SIG-M5 treated with dmso at 0.1 percent for 504 hours (cell line): Measurements from ENCODE around the gene ADAM19.
"Not testable (repeated sequence)": the region's sequence is repeated elsewhere in the genome, so short reads cannot be mapped to it uniquely, and the experiment has no call there.

ENCODE experiments used
- DNase-seq: peaks from one replicate; lab custom pipeline; 2025; ENCODE audit not compliant: unreplicated experiment; lab: John Stamatoyannopoulos, UW

ADAM19 gene

DNA sequence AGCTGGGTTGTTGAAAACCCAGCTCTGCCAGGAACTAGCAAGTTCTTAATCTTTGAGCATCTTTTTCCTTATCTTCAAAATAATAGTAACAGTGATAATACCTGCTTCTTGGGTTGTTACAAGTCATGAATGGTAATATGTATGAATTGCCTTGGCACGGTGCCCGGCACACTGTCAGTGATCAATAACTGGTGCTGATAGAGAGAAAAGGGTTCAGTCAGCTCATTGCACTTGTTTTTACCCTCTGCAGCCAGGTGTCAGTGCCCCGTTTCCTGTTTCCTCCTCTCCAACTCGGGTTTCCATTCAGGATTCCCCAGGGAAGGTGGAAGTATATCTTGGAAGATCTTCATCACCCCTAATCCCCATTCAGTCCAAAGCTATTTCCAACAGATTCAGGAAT is 131.4 kb downstream of the ADAM19 start:
- no peak for DNase-seq

GRCh38 chr5:157443041-157443549 is 132.5 kb downstream of the ADAM19 start:
- DNase-seq: no peak

- no peak for DNase-seq
These were observed 141.5 kb downstream of the ADAM19 start for GRCh38 chr5:157434096-157434495.

DNA sequence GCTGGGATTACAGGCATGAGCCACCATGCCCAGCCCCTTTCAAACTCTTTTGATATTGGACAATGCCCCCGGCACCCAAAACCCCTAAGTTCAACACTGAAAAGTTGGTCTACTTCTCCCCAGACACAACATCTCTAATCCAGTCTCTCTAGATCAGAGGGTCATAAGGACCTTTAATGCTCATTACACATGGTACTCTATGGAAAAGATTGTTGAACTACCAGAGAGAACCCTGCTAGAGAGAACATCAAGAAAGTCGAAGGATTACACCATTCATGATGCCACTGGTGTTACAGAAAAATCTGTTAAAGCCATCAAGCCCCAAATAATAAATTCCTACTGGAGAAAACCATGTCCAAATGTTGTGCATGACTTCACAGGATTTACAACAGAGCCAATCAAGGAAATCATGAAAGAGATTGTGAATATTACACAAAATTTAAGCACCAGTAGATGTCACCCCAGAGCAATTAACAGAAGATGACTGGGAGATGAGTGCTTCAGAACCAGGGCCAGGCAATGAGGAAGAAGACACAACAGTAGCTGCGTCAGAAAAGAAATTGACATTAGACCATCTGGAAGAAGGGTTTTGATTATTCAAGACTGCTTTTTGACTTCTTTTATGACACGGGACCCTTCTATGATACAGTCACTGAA is 143.9 kb downstream of the ADAM19 start:
- peak; percentile 88 for DNase-seq

DNA sequence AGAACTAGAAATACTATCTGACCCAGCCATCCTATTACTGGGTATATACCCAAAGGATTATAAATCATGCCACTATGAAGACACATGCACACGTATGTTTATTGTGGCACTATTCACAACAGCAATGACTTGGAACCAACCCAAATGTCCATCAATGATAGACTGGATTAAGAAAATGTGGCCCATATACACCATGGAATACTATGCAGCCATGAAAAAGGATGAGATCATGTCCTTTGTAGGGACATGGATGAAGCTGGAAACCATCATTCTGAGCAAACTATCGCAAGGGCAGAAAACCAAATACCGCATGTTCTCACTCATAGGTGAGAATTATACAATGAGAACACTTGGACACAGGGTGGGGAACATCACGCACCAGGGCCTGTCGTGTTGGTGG is 145.7 kb downstream of the ADAM19 start:
- DNase-seq: not testable (repeated sequence)
